ENCODE measurements around the gene TEKT2.

TEKT2 gene

DNA sequence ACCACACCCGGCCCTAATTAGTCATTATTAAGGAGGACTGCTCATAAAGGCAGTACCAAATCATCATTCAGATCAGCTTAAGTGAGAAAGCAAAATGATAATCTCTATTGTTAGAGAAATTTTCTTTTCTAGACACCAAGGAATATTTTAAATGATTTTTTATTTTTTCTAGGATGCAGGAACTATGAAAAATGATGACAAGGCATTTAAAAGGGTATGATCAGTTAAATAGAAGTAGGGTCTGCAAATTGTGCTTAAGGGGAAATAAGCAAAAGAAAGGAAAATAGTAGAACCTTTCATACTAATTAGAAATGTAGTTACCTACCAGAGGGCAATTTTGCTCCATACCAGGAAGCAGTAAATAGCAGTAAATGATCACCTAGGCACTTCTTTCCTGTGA is 21.6 kb upstream of the TEKT2 start:
- no peak overlapping the region for H3K4me3 ChIP-seq (ENCODE audit: low read depth, low read length)
- no peak for TF ChIP-seq CTCF (IDR thresholded peaks at IDR 0.05; ENCODE audit: low read depth, low read length)

- TF ChIP-seq CTCF (IDR thresholded peaks at IDR 0.05; ENCODE audit: low read depth, low read length) = no peak
- H3K4me3 ChIP-seq (ENCODE audit: low read depth, low read length) = no peak overlapping the region
These were observed 16.0 kb upstream of the TEKT2 start for GRCh38 chr1:36067871-36068270.

GRCh38 chr1:36068866-36069265 is 15.0 kb upstream of the TEKT2 start:
- H3K4me3 ChIP-seq (ENCODE audit: low read depth, low read length) = no peak overlapping the region
- TF ChIP-seq CTCF (IDR thresholded peaks at IDR 0.05; ENCODE audit: low read depth, low read length) = no peak

- no peak for TF ChIP-seq CTCF (IDR thresholded peaks at IDR 0.05; ENCODE audit: low read depth, low read length)
- no peak overlapping the region for H3K4me3 ChIP-seq (ENCODE audit: low read depth, low read length)
These were observed 13.5 kb upstream of the TEKT2 start for GRCh38 chr1:36070349-36070748.

GRCh38 chr1:36076979-36077573 is 6.8 kb upstream of the TEKT2 start:
- TF ChIP-seq CTCF (IDR thresholded peaks at IDR 0.05; ENCODE audit: low read depth, low read length) = no peak
- no peak overlapping the region for H3K4me3 ChIP-seq (ENCODE audit: low read depth, low read length)

- H3K4me3 ChIP-seq (ENCODE audit: low read depth, low read length) = no peak overlapping the region
- no peak for TF ChIP-seq CTCF (IDR thresholded peaks at IDR 0.05; ENCODE audit: low read depth, low read length)
These were observed 3.7 kb upstream of the TEKT2 start for GRCh38 chr1:36080236-36080635.

GRCh38 chr1:36080801-36081200 is 3.1 kb upstream of the TEKT2 start:
- TF ChIP-seq CTCF (IDR thresholded peaks at IDR 0.05; ENCODE audit: low read depth, low read length) = no peak
- no peak overlapping the region for H3K4me3 ChIP-seq (ENCODE audit: low read depth, low read length)
